Testis (tissue), 3 donors: ENCODE results near the gene POLR3G. TPM values are rescaled to one million over a fixed set of nuclear protein-coding genes. Genes with fewer than 3 reads are reported as not detected.

Experiments used
- DNase-seq: peaks from one replicate; pipeline ENCODE4 v3.0.0-alpha.2; 2019
- H3K27ac ChIP-seq, 2 donors: fragments of 200-600 bp; sonication (generic); one replicate each; pipeline ENCODE4 v1.5.1; 2019
- H3K27me3 ChIP-seq: fragments of 200-600 bp; sonication (generic); one replicate; pipeline ENCODE4 v1.5.1; 2019
- H3K36me3 ChIP-seq: fragments of 200-600 bp; sonication (generic); one replicate; pipeline ENCODE4 v1.5.1; 2017; ENCODE audit warnings: low read depth; ENCODE audit errors: missing control alignments
- H3K4me1 ChIP-seq: fragments of 200-600 bp; sonication (generic); one replicate; pipeline ENCODE4 v1.5.1; 2019
- H3K4me3 ChIP-seq, 2 donors: fragments of 200-600 bp; sonication (generic); one replicate each; pipeline ENCODE4 v1.5.1; 2017 to 2019
- H3K9me3 ChIP-seq: fragments of 200-600 bp; sonication (generic); one replicate; pipeline ENCODE4 v1.5.1; 2017
- POLR2A ChIP-seq: fragments of 450-650 bp; IDR thresholded peaks from one replicate; pipeline ENCODE4 v1.6.1; 2017; ENCODE audit warnings: antibody characterized with exemption, mild to moderate bottlenecking, moderate library complexity
- WGBS, 2 donors: methylation state at CpG; one replicate each; pipeline ENCODE4 v1.1.5; 2018; 5-methylcytosine and 5-hydroxymethylcytosine counted together
- intact Hi-C: fragments of 100-400 bp; cut with DNase I; formaldehyde crosslinking; loops from one replicate; pipeline ENCODE4 v1.15.1; 2023; ENCODE audit warnings: low total_unique reads
- polyA plus RNA-seq: library from polyadenylated mRNA; stranded (reverse); fragments of 350-450 nt; fragmentation: Illumina TruSeq; extraction: RNeasy Lipid Tissue Mini Kit (QIAGEN cat#74804); gene quantifications from one replicate; pipeline ENCODE4 v1.2.3, GENCODE V29; 2014; ENCODE audit warnings: low read depth, low replicate concordance; ENCODE audit not compliant: insufficient read depth
- total RNA-seq, 2 donors: library from RNA; depleted of rRNA; stranded (reverse); fragments of >200 nt; gene quantifications; one replicate each; pipeline ENCODE4 v1.2.3, GENCODE V29; 2016
- TF ChIP-seq, protein P1 (sequence below), 3 experiments: fragments of 450-650 bp in 2 of 3; fragments of 200-600 bp in 1 of 3; sonication (generic) in 1 of 3; IDR thresholded peaks; one replicate each; pipeline ENCODE4 v1.5.1; 2016 to 2019; ENCODE audit warnings: antibody characterized with exemption in 3 of 3, mild to moderate bottlenecking in 2 of 3, moderate library complexity in 1 of 3

Gene POLR3G
- total and polyA plus RNA-seq, 3 donors from 2014 or later, result 5.2 to 13.4 (median 9.4) TPM

DNA sequence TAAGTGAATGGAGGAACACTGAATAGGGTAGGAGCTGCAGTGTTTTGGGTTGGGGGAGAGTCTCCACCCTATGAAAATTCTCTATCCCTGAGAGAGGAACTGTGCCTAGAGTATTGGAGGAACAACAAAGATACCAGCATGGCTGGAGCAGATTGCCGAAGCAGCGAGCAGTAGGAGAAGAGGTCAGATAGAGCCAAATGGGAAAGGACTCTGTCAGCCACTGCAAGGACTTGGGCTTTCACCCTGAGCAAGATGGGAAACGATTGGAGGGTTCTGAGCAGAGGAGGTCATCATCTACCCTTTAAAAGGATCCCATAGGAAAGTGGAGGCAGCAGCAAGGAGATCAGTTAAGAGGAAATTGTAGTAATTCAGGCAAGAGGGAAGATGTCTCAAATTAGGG, 59.1 kb downstream of the POLR3G start:
- Histone ChIP-seq H3K4me1 (peaks cover 9% of the 10 kb centered on the region), H3K4me3 (no peak overlapping the region), H3K36me3 (no peaks in the 10 kb centered on the region), H3K27ac (no peak overlapping the region), H3K9me3 (no peaks in the 10 kb centered on the region), H3K27me3 (no peaks in the 10 kb centered on the region)
- TF ChIP-seq, protein P1, sequence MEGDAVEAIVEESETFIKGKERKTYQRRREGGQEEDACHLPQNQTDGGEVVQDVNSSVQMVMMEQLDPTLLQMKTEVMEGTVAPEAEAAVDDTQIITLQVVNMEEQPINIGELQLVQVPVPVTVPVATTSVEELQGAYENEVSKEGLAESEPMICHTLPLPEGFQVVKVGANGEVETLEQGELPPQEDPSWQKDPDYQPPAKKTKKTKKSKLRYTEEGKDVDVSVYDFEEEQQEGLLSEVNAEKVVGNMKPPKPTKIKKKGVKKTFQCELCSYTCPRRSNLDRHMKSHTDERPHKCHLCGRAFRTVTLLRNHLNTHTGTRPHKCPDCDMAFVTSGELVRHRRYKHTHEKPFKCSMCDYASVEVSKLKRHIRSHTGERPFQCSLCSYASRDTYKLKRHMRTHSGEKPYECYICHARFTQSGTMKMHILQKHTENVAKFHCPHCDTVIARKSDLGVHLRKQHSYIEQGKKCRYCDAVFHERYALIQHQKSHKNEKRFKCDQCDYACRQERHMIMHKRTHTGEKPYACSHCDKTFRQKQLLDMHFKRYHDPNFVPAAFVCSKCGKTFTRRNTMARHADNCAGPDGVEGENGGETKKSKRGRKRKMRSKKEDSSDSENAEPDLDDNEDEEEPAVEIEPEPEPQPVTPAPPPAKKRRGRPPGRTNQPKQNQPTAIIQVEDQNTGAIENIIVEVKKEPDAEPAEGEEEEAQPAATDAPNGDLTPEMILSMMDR (IDR thresholded peaks at IDR 0.05), result no peak
- no peak for TF ChIP-seq POLR2A
- WGBS, 2 donors, result 72 to 74% methylated on average over 3 of the region's 3 CpGs
- no peak for DNase-seq
- intact Hi-C loops, result no loop called here

DNA sequence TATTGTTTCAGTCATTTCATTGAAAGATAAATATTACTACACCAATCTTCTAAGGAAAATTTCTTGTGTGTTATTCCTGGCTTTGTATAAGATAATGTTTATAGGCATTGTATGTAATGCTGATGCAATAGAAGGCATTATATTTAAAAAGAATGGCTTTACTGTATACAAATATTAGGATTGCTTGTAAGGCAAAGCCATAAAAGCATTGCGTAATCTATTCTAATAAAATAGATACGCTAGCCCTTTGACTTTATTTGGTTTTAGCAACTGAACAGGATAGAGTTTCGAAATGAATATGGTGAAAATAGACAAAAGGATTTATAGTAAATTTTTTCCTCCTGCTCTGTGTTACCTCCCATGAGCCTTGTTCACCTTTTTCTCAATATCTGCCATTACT, 60.3 kb downstream of the POLR3G start:
- DNase-seq, result no peak
- Histone ChIP-seq H3K27me3 (no peaks in the 10 kb centered on the region), H3K4me1 (peaks cover 9% of the 10 kb centered on the region), H3K4me3 (no peak overlapping the region), H3K36me3 (no peaks in the 10 kb centered on the region), H3K27ac (no peak overlapping the region), H3K9me3 (no peaks in the 10 kb centered on the region)
- TF ChIP-seq, protein P1 (IDR thresholded peaks at IDR 0.05), result no peak
- TF ChIP-seq POLR2A, result no peak
- WGBS, 2 donors, result 92 to 98% methylated on average over 3 of the region's 3 CpGs
- intact Hi-C loops, result no loop called here

DNA sequence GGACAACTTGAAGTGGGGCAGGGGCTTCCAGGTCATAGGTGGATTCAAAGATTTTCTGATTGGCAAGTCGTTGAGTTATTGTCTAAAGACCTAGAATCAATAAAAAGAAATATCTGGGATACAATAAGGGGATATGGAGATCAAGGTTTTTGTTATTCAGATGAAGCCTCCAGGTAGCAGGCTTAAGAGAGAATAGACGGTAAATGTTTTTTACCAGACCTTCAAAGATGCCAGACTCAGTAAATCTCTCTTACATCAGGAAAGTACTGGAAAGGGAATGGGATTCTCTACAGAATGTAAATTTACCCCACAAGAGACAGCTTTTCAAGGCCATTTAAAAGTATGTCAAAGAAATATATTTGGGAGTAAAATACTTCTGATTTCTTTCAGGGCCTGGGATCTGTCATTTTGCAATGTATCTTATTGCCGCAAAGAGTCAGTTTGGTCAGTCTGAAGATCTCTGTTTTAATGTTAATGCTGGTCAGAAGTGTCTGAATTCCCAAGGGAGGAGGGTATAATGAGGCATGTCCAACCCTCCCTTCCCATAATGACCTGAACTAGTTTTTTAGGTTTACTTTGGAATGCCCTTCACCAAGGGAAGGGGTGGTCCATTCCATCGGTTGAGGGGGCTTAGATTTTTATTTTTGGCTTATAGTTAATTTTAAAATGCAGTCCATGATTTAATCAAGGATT, 68.3 kb downstream of the POLR3G start:
- Histone ChIP-seq H3K27ac (no peak overlapping the region), H3K9me3 (no peaks in the 10 kb centered on the region), H3K27me3 (no peaks in the 10 kb centered on the region), H3K4me3 (no peak overlapping the region), H3K36me3 (no peaks in the 10 kb centered on the region), H3K4me1 (no peaks in the 10 kb centered on the region)
- 71 to 80% methylated on average over 4 of the region's 4 CpGs for WGBS, 2 donors
- DNase-seq, result no peak
- TF ChIP-seq, protein P1 (IDR thresholded peaks at IDR 0.05), result no peak
- no peak for TF ChIP-seq POLR2A
- intact Hi-C loops, result no loop called here

DNA sequence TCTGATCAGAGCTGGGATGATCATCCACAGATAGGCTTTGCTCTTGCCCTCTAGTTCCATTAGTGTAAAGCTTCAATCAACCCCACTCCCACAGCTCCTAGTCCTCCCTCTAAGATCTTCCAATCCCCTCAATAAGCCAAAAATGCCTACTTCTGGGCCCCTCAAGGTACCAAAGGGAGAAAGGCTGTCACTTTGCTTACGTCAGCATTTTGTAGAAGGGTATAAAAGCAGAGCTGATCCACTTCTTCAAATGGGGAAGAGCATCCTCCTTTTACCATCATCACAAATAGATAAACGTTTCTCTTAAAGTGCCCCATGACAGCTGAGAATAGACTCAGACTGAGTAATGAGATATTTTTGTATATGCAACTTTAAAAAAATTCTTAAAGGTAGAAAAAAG, 70.8 kb downstream of the POLR3G start:
- H3K9me3 ChIP-seq, result no peaks in the 10 kb centered on the region
- DNase-seq, result no peak
- H3K36me3 ChIP-seq, result no peaks in the 10 kb centered on the region
- intact Hi-C loops, result no loop called here
- no peaks in the 10 kb centered on the region for H3K27me3 ChIP-seq
- TF ChIP-seq, protein P1 (IDR thresholded peaks at IDR 0.05), result no peak
- no peak for TF ChIP-seq POLR2A
- no peaks in the 10 kb centered on the region for H3K4me1 ChIP-seq
- no peak overlapping the region for H3K4me3 ChIP-seq
- no peak overlapping the region for H3K27ac ChIP-seq
- WGBS, 2 donors, result 80 to 89% methylated on average over 2 of the region's 2 CpGs

DNA sequence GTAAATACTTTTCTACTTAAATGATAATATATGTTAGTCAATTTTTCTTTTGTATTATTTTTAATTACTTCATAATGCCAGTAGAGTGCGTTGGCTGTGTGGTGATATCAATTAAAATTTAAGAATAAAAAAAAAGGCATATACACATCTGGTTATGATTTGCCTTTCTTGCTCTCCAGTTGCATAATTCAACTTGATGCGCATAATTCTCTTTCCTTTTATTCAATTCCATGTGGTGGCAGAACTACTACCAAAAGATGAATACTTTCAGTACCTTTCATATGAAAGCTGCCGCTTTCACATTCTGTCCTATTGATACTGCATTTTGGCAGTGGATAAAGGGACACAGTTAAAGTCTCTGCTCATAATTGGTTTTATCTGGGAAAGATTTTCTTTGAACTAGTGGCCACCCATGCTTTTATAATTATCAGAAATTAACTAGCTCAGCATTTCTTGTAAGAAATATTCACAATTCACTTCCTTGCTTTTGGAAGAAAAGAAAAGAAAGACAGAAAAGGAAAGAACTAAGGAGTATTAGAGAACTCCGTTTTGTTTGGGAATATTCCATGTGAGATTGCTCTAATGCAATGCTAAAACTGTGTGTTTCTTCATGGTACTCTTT, 71.7 kb downstream of the POLR3G start:
- no peak for DNase-seq
- WGBS, 2 donors, result 62 to 79% methylated on average over 4 of the region's 4 CpGs
- TF ChIP-seq POLR2A, result no peak
- TF ChIP-seq, protein P1 (IDR thresholded peaks at IDR 0.05), result no peak
- H3K4me3 ChIP-seq, result no peak overlapping the region
- no peaks in the 10 kb centered on the region for H3K27me3 ChIP-seq
- intact Hi-C loops, result no loop called here
- no peaks in the 10 kb centered on the region for H3K4me1 ChIP-seq
- H3K27ac ChIP-seq, result no peak overlapping the region
- no peaks in the 10 kb centered on the region for H3K9me3 ChIP-seq
- no peaks in the 10 kb centered on the region for H3K36me3 ChIP-seq
